Activated CD4-positive, alpha-beta T cell treated with anti-CD3 and anti-CD28 coated beads for 4 hours (primary cell): Measurements from ENCODE around the gene EDA.

Experiments
- DNase-seq, 2 donors: peaks; one replicate each; pipeline ENCODE4 v3.0.0-alpha.2; 2020

EDA gene

DNA sequence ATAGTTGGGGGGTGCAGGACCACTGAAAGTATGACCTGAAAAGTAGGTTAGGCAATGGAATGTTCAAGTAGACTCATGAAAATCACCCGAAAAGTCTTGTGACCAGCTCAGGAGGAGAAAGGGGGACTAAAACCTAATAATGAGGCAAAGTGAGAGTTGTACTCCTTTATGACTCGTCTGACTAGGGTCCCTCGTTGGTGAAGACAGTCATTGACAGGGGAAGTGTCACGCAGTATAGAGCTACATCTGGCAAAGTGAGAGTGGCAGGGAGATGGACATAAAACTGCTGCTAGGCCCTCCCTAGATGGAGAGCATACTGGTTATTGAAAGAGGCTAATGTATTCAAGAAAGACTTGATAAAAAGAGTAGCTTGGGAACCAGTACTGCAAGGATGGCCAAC lies 466.8 kb downstream of the EDA start:
- no peak for DNase-seq

DNA sequence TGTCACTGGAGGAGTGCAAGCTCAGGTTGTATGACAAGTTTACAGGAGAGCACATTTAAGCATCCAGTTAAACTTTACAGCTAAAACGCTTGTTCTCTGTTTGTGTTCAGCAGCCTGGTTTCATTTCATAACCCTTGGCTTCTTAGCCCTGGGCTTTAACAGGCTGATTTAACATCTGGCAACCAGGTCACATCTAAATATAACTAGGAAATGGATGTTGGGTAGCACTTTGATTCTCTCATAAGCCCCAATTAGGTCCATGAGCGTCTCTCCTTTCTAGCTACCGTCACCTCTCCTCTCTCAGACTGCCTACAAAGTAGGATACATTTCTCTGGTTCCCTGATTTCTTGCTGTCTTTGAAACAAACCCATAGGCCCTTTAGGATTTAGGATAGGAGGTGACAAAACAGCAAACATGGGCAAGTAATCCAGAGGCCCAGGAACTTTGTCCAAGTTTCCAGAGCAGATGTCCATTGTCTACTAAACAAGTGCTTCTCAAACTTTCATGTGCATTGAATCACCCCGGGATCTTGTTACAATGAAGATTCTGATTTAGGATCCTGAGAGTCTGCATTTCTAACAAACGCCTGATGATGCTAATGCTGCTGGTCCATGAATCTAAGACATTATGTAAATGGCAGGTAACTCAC lies 468.8 kb downstream of the EDA start:
- no peak for DNase-seq

DNA sequence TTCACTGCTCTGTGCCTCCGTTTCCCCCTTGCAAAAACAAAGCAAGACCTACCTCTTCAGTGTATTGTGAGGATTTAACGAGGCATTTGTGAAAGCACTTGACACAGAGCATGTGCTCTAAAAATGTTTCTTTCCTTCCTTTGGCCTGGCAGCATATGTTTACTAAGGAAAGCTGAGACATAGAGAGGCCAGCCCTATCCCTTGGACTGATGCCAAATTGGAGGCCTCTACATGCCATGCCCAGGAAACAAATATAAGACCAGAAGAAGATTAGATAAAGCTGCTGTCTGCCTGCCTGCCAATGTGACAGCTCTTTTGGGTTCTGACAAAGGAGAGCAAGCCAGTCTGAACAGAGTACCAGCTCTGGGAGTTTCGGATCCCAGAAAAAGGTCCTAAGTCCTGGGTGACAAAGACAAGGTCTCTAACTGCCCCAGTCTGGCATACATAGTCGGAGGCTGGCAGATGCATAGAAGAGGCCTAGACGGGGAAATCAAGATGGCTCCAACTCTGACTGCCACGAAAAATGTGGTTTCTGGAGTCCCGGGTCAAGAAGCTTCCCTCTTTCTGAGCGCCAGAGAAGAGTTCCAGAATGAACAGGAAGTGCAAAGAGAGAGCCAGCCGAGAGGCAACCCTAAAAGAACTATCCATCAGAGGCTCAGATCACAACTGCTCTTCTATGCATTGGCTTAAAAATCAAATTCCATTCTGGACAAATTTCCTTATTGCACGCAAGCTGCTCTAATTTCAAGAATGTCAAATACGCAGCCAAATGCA lies 472.1 kb downstream of the EDA start:
- DNase-seq = no peak

DNA sequence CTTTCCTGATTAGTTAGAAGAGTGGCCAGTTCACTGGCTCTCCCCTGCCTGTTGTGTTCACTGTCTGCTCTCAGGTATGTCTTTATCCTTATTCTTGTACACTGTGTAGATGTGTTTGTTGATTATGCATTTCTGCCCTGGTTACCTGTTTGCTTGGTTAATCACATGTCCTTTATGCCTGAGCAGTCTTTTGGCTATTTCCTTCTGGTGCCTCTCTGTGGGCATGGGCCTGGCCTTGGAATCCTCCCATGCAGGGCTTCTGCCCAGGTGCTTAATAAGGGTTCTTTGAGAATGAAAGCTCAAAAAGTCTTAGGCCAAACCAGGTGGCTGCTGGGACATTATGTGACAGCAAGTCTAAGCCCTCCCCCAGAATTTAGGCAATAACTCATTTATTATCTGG lies 472.8 kb downstream of the EDA start:
- DNase-seq = no peak
